Stomach smooth muscle (tissue), 2 donors: ENCODE data around the gene PARVA.

Experiments
- H3K27ac ChIP-seq: one replicate; pipeline ENCODE4 v1.7.0; 2013; ENCODE audit warnings: mild to moderate bottlenecking, low read length, inconsistent platforms
- H3K27me3 ChIP-seq, 2 donors: one replicate each; pipeline ENCODE4 v1.7.0; 2013; ENCODE audit warnings: low read length in 2 of 2; ENCODE audit not compliant: insufficient read depth in 2 of 2, control insufficient read depth in 1 of 2
- H3K36me3 ChIP-seq, 2 donors: one replicate each; pipeline ENCODE4 v1.7.0; 2013; ENCODE audit warnings: low read length in 2 of 2; ENCODE audit not compliant: control insufficient read depth in 2 of 2, insufficient read depth in 2 of 2
- H3K4me1 ChIP-seq: one replicate; pipeline ENCODE4 v1.7.0; 2013; ENCODE audit warnings: low read length; ENCODE audit not compliant: control insufficient read depth, insufficient read depth
- H3K4me3 ChIP-seq, 2 donors: one replicate each; pipeline ENCODE4 v1.7.0; 2013; ENCODE audit warnings: low read length in 2 of 2
- H3K9ac ChIP-seq, 2 donors: one replicate each; pipeline ENCODE4 v1.7.0; 2013; ENCODE audit warnings: low read length in 2 of 2, mild to moderate bottlenecking in 1 of 2
- H3K9me3 ChIP-seq, 2 donors: one replicate each; pipeline ENCODE4 v1.7.0; 2013; ENCODE audit warnings: low read length in 2 of 2; ENCODE audit not compliant: control insufficient read depth in 2 of 2
- donor health status: healthy.
- donor health status: Pancreatic carcinoma.

PARVA gene

DNA sequence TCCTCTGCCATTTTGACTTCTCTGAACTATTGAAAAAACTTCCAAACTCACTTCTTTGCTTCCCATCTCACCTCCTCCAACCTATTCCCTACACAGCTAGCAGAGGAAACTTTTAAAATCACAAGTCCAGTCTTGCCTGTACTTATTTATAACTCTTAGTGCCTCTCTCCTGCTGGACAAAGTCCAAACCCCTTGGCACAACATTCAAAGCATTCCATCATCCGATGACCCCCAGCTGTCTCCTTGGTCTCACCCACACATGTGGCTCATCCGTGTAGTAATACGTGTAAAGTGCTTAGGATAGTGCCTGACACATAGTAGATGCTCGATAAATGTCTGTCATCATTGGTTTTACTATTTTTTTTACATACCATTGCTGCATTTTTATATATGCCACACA lies 101.4 kb downstream of the PARVA start:
- no peak overlapping the region for H3K4me3 ChIP-seq
- H3K27ac ChIP-seq: no peak overlapping the region
- H3K9me3 ChIP-seq: no peaks in the 10 kb centered on the region
- H3K9ac ChIP-seq: no peak overlapping the region
- peaks cover 52 to 56% of the 10 kb centered on the region in 2 donors for H3K36me3 ChIP-seq
- H3K4me1 ChIP-seq: peaks cover 30% of the 10 kb centered on the region
- no peaks in the 10 kb centered on the region for H3K27me3 ChIP-seq

DNA sequence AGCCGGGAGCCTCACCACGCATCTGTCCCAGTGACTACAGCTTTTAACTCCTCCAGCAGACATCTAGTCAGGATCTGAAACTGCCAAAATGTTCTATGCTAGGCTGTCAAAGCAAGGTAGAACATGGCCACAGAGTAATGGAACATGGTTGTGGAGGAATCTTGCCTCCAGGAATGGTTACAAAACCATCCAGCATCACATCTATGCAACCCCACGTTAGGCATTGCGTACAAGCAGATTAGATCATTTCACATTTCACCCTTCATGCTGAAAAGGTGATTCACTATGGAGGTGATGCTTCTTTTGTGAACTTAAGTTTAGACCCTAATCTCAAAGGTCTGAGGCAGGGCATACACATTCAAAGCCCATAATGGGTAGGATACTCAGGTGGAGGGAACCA lies 103.0 kb downstream of the PARVA start:
- H3K36me3 ChIP-seq: peaks cover 39 to 47% of the 10 kb centered on the region in 2 donors
- peaks cover 35% of the 10 kb centered on the region for H3K4me1 ChIP-seq
- no peaks in the 10 kb centered on the region for H3K9me3 ChIP-seq
- no peak overlapping the region for H3K27ac ChIP-seq
- H3K27me3 ChIP-seq: no peaks in the 10 kb centered on the region
- H3K9ac ChIP-seq: no peak overlapping the region
- no peak overlapping the region for H3K4me3 ChIP-seq

DNA sequence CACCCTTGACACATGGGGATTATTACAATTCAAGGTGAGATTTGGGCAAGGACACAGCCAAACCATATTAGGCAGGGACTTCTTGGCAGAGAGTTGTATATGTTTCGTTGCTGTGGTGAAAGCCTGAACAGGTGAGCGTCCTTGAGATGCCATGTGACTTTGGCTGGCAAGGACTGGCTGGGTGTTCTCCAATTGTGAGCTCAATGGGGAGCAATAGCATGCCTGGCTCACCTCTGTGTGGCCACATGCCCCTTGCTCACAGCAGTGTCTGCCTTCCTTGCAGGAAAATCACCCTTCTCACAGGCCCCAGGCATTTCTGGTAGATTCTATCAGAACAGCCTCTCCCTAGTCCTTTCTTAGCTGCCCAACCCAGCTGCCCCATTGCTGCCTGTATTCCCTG lies 105.5 kb downstream of the PARVA start:
- Histone ChIP-seq H3K36me3 (peaks cover 20 to 28% of the 10 kb centered on the region in 2 donors), H3K4me1 (peaks cover 35% of the 10 kb centered on the region), H3K9ac (peak overlapping the region in 1 of 2 donors; percentile 29), H3K27ac (peak overlapping the region; percentile 73), H3K9me3 (no peaks in the 10 kb centered on the region), H3K27me3 (no peaks in the 10 kb centered on the region), H3K4me3 (no peak overlapping the region)

DNA sequence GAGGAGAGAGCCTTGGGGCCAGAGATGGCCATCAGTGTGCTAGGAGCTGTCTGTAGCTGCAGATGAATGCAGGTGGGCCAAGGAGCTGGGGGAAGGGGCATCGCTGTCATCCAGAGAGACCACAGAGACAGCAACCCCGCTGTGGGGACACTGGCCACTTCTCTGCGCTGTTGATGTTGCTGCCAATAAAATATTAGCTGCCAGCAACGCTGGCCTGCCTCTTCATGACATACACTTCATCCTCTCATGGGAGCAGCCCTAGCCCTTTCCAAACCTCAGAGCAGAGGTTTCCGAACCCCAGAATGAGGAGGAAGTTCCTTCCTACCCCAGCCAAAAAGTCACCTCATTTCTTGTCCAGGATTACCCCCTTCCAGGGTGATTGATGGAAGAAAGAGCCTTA lies 106.2 kb downstream of the PARVA start:
- H3K36me3 ChIP-seq: peaks cover 14 to 22% of the 10 kb centered on the region in 2 donors

DNA sequence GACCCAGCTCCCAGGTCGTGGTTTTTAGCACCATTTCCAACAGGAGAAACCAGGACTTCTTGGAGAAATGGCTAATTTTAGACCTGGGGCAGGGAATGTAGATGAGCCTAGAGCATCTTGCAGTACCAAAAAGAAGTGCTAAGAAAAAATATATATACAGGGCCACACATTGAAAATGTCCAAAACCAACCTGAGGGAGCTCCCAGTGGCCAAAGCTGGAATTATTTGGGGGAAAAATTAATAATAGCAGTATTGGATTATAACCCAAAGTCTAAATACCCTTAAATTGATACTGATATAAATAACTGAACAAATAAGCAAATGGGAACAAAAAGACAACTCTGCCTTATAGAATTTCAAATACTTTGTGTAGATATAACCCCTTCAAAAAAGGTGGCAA lies 108.0 kb downstream of the PARVA start:
- Histone ChIP-seq H3K4me1 (peaks cover 25% of the 10 kb centered on the region), H3K9ac (no peak overlapping the region), H3K4me3 (no peak overlapping the region), H3K9me3 (no peaks in the 10 kb centered on the region), H3K27me3 (no peaks in the 10 kb centered on the region), H3K36me3 (peaks cover 9 to 16% of the 10 kb centered on the region in 2 donors), H3K27ac (peak overlapping the region; percentile 37)

More for the DNA sequence above, 106.2 kb downstream of the PARVA start:
- Histone ChIP-seq H3K9ac (no peak overlapping the region), H3K27ac (peak overlapping the region; percentile 73), H3K9me3 (no peaks in the 10 kb centered on the region), H3K27me3 (no peaks in the 10 kb centered on the region), H3K4me3 (no peak overlapping the region), H3K4me1 (peaks cover 29% of the 10 kb centered on the region)

DNA sequence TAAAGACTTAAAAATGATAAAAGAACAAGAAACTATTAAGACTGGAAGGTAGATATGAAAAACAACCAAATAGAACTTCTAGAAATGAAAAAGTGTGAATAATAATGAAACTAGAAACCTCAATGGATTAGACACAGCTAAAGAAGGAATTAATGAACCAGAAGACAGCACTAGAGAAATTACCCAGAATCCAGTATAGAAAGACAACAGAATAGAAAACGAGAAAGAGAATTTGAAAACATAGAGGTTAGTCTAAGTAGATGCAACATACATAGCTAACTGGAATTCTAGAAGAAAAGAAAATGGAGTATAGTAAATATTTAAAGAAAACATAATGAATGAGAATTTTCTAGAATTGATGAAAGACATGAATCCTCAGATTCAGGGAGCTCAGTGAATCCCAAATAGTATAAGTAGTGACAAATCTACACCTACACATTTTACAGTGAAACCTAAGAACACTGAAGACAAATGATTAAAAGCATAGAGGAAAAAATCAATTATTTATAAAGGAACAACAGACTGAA lies 111.9 kb downstream of the PARVA start:
- no peaks in the 10 kb centered on the region for H3K27me3 ChIP-seq
- H3K27ac ChIP-seq: no peak overlapping the region
- no peak overlapping the region for H3K9ac ChIP-seq
- H3K36me3 ChIP-seq: peaks cover 2 to 7% of the 10 kb centered on the region in 2 donors
- no peaks in the 10 kb centered on the region for H3K9me3 ChIP-seq
- no peak overlapping the region for H3K4me3 ChIP-seq
- peaks cover 2% of the 10 kb centered on the region for H3K4me1 ChIP-seq

DNA sequence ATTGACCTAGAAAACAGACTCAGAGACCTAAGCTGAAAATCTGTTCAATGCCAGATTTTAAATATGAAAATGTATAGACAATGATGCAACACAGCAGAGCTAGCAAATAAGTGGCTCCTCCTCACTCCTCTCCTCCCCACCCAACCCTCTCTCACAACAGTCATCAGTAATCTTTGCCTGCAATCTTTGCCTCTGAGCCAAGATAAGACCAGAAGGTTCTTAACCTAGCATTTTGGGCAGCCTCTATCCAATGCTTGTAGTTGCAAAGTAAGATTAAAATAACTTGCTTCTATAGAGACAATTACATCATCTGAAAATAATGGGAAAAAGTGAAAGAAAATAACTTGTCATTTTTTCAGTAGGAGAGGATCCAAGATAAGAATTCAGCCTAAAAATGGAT lies 117.3 kb downstream of the PARVA start:
- Histone ChIP-seq H3K4me3 (no peak overlapping the region), H3K9me3 (no peaks in the 10 kb centered on the region), H3K9ac (no peak overlapping the region), H3K27ac (no peak overlapping the region), H3K27me3 (no peaks in the 10 kb centered on the region), H3K36me3 (peaks cover 11 to 23% of the 10 kb centered on the region in 2 donors), H3K4me1 (peaks cover 2% of the 10 kb centered on the region)

DNA sequence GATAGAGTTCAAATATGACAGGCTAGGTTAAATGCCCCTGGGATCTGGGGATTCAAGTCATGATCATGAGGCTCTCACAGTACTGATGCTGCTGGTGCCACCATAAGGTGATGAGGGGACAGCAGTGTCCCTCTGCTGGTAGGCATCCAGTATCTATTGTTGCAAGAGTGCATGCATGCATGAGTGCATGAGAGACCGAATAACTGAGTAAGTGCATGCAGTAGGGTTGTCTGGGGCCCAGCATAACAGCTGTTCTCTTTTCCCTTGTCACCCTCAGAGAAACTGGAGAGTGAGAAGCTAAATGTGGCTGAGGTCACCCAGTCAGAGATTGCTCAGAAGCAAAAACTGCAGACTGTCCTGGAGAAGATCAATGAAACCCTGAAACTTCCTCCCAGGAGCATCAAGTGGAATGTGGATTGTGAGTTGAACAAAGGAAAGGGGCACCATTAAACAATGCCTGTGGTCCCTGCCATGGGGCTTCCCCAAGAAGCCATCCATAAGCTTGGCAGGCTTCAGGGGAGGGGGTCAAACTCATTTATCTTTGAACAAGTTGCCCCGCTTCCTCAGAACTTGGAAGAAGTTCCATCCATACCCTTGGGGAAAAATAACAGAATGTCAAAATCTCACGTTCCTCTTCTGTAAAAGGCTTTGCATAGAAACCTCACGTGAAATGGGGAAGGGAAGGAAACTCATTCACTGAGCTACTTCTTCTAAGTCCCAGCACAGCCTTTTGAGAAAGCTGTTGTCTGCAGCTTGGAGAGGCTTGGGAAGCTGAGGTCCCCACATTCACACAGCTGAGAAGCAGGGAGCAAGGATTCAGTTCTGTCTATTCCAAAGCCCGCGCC lies 119.0 kb downstream of the PARVA start:
- no peak overlapping the region for H3K9ac ChIP-seq
- no peaks in the 10 kb centered on the region for H3K9me3 ChIP-seq
- no peaks in the 10 kb centered on the region for H3K27me3 ChIP-seq
- peaks cover 2% of the 10 kb centered on the region for H3K4me1 ChIP-seq
- H3K4me3 ChIP-seq: no peak overlapping the region
- H3K27ac ChIP-seq: no peak overlapping the region
- H3K36me3 ChIP-seq: peaks cover 11 to 29% of the 10 kb centered on the region in 2 donors

DNA sequence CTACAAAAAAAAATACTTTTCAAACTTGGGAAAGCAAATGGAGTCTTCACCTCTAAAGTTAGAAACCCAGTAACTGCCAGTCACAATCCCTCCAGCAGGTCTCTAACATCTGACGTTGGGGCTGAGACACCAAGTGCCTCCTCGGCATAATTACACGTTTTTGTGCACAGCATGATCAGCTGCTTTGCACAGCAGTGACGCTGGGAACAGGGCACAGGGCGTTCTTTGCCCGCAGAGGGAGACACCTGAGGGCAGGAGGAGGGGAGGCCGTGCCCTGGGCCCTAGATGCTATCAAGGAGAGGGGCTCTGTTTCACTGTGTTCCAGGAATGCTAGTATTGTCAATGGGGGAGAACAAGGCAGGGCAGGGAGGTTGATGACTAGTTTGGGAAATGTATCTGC lies 120.1 kb downstream of the PARVA start:
- Histone ChIP-seq H3K36me3 (peaks cover 11 to 29% of the 10 kb centered on the region in 2 donors), H3K4me3 (no peak overlapping the region), H3K27me3 (no peaks in the 10 kb centered on the region), H3K4me1 (peaks cover 2% of the 10 kb centered on the region), H3K9ac (no peak overlapping the region), H3K9me3 (no peaks in the 10 kb centered on the region), H3K27ac (peak overlapping the region; percentile 26)

DNA sequence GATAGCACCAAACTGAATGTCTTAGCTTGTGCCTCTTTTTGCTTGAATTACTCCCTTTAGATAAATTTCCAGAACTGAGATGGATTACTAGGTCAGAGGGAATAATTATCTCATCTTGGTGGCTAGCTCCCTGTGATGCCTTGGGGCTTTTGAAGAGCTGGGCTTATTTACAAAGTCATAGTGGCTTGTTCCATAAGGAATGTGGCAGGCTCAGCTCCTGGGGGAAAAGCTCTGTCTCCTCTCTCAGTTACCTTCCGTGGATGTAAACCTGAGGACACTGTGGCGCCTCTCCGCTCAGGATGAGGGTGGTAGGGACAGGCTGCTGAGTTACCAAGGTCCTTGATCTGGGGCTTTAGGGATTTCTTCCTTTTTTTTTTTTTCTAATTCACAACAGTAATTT lies 121.7 kb downstream of the PARVA start:
- Histone ChIP-seq H3K27ac (no peak overlapping the region), H3K36me3 (peaks cover 15 to 30% of the 10 kb centered on the region in 2 donors), H3K4me1 (peaks cover 13% of the 10 kb centered on the region), H3K4me3 (no peak overlapping the region), H3K27me3 (no peaks in the 10 kb centered on the region), H3K9me3 (no peaks in the 10 kb centered on the region), H3K9ac (no peak overlapping the region)

DNA sequence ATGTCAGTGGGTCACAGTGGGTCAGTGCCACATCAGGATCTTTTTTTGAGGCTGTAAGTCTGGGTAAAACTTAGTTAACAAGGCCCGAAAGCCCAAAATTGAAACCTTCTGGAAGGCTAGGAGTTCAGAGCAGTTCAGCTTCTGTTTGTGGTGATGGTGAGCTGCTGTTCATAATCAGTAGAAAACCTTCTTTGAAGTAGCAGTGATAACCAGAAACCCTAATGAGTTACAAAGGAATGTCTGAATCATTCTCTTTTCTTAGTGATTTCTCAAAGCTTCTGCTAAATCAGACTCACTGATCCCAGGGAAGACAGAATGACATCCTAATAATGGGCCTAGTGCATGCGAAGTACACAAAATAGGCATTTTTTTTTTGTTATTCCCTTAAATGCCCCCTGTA lies 124.7 kb downstream of the PARVA start:
- no peak overlapping the region for H3K9ac ChIP-seq
- no peak overlapping the region for H3K27ac ChIP-seq
- no peaks in the 10 kb centered on the region for H3K9me3 ChIP-seq
- H3K4me1 ChIP-seq: peaks cover 19% of the 10 kb centered on the region
- H3K27me3 ChIP-seq: no peaks in the 10 kb centered on the region
- peaks cover 29 to 32% of the 10 kb centered on the region in 2 donors for H3K36me3 ChIP-seq
- no peak overlapping the region for H3K4me3 ChIP-seq
